Panc1 (cell line): ENCODE measurements around the gene NCK1. TPM values are rescaled to one million over a fixed set of nuclear protein-coding genes. Genes with fewer than 3 reads are reported as not detected.

Source experiments
- ATAC-seq: fragments of 200-7000 bp; cut with Tn5 transposase; 2 replicates; pipeline ENCODE4 v1.9.1; 2020; ENCODE audit warnings: mild to moderate bottlenecking, moderate library complexity
- BruUV-seq: library from RNA; stranded (reverse); fragments of 400-500 nt; replicated peaks from 2 replicates; lab custom pipeline; 2021; lab: Mats Ljungman, UMichigan
- CTCF ChIA-PET: fragments of 300-600 bp; sonication (Branson Sonifier 250); formaldehyde crosslinking; loops from one replicate; lab custom pipeline; 2022; ENCODE audit warnings: antibody characterized with exemption; lab: Charles Lee
- POLR2A ChIA-PET: fragments of 300-600 bp; sonication (Branson Sonifier 250); formaldehyde crosslinking; loops from one replicate; lab custom pipeline; 2022; ENCODE audit warnings: antibody characterized with exemption; lab: Charles Lee
- DNase-seq: peaks from one replicate; pipeline ENCODE4 v3.0.0-alpha.2; 2010; ENCODE audit warnings: low read depth, low spot score
- H3K27ac ChIP-seq: 2 replicates; pipeline ENCODE4 v1.5.1; 2011; ENCODE audit warnings: mild to moderate bottlenecking, low read length, inconsistent platforms
- H3K27me3 ChIP-seq: fragments of 200-500 bp; sonication (Bioruptor generic); 2 replicates; pipeline ENCODE4 v1.6.0; 2014; ENCODE audit warnings: low read length, inconsistent platforms; ENCODE audit not compliant: control insufficient read depth, insufficient read depth
- H3K36me3 ChIP-seq: fragments of 200-500 bp; sonication (Bioruptor generic); 2 replicates; pipeline ENCODE4 v1.5.1; 2014; ENCODE audit warnings: inconsistent platforms, mild to moderate bottlenecking, low read length, moderate library complexity; ENCODE audit not compliant: control insufficient read depth, insufficient read depth
- H3K4me1 ChIP-seq: 2 replicates; pipeline ENCODE4 v1.5.1; 2011; ENCODE audit warnings: inconsistent platforms, mild to moderate bottlenecking, low read length, moderate library complexity; ENCODE audit not compliant: control insufficient read depth, insufficient read depth
- H3K4me3 ChIP-seq, 2 experiments: 2 replicates each; pipeline ENCODE4 v1.5.1; 2011 to 2012; ENCODE audit warnings: low read depth in 2 of 2, low read length in 2 of 2, mild to moderate bottlenecking in 2 of 2, inconsistent platforms in 1 of 2, moderate library complexity in 1 of 2
- H3K9me3 ChIP-seq: fragments of 200-500 bp; sonication (Bioruptor generic); 2 replicates; pipeline ENCODE4 v1.5.1; 2014; ENCODE audit warnings: low read depth, mild to moderate bottlenecking, inconsistent platforms, low read length, moderate library complexity; ENCODE audit not compliant: control insufficient read depth, insufficient read depth
- CTCF ChIP-seq: fragments of 450-650 bp; IDR thresholded peaks from 2 replicates; pipeline ENCODE4 v1.5.1; 2017; ENCODE audit warnings: mild to moderate bottlenecking
- POLR2AphosphoS5 ChIP-seq: IDR thresholded peaks from 2 replicates; pipeline ENCODE4 v1.6.1; 2012; ENCODE audit warnings: mild to moderate bottlenecking, low read depth, low read length, moderate library complexity
- REST ChIP-seq, 2 experiments: IDR thresholded peaks; 2 replicates each; pipeline ENCODE4 v1.6.1; 2011 to 2012; ENCODE audit warnings: low read depth in 2 of 2, control low read depth in 1 of 2, low read length in 1 of 2, mild to moderate bottlenecking in 1 of 2, moderate library complexity in 1 of 2; ENCODE audit not compliant: insufficient read depth in 1 of 2
- SIN3A ChIP-seq: IDR thresholded peaks from 2 replicates; pipeline ENCODE4 v1.6.1; 2012; ENCODE audit warnings: low read depth, mild to moderate bottlenecking, low read length, moderate library complexity, borderline replicate concordance; ENCODE audit not compliant: insufficient read depth
- TCF7L2 ChIP-seq: IDR thresholded peaks from 2 replicates; pipeline ENCODE4 v1.6.1; 2011; ENCODE audit warnings: mild to moderate bottlenecking, low read depth, low read length, inconsistent platforms
- in situ Hi-C: cut with HindIII; loops from 2 replicates; pipeline ENCODE4 v1.10.0; 2016; ENCODE audit warnings: low sequenced_read_pairs, low pct_unique_long_range_greater_than_20kb
- intact Hi-C: fragments of 100-400 bp; cut with micrococcal nuclease; formaldehyde crosslinking; loops from one replicate; pipeline ENCODE4 v1.10.0; 2022; ENCODE audit not compliant: unreplicated experiment
- total RNA-seq: library from RNA; stranded (reverse); gene quantifications from one replicate; pipeline ENCODE4 v1.2.1, GENCODE V29; 2021; ENCODE audit not compliant: unreplicated experiment

NCK1 gene
- total RNA-seq, 1 experiment from 2014 or later: 43.5 TPM

- POLR2A ChIA-PET: no interaction called here
- CTCF ChIA-PET: no interaction called here
- no TSS peak for BruUV-seq
- Histone ChIP-seq H3K4me3 (no peak overlapping the region), H3K36me3 (peaks cover 3% of the 10 kb centered on the region; the same call in 1 of the 2 replicates), H3K27me3 (no peaks in the 10 kb centered on the region), H3K9me3 (0 out of 2 replicates have a peak, but pooled peaks cover 4% of the 10 kb centered on the region), H3K4me1 (no peaks in the 10 kb centered on the region), H3K27ac (no peak overlapping the region)
- no peak for DNase-seq
- intact Hi-C loops: no loop called here
- TF ChIP-seq POLR2AphosphoS5: no peak
- TF ChIP-seq TCF7L2: no peak
- TF ChIP-seq REST (IDR thresholded peaks at IDR 0.05; ENCODE audit: insufficient read depth in 1 of 2, low read depth in 2 of 2, low read length in 1 of 2): no peak
- TF ChIP-seq CTCF: no peak
- no peak for TF ChIP-seq SIN3A
- no peak for ATAC-seq
- in situ Hi-C loops: no loop called here
These were observed 63.6 kb downstream of the NCK1 start for GRCh38 chr3:136925425-136926190.

- no peaks in the 10 kb centered on the region for H3K4me1 ChIP-seq
- H3K27me3 ChIP-seq: no peaks in the 10 kb centered on the region
- DNase-seq (no peak), ATAC-seq (no peak)
- TF ChIP-seq REST (IDR thresholded peaks at IDR 0.05; ENCODE audit: insufficient read depth in 1 of 2, low read depth in 2 of 2, low read length in 1 of 2): no peak
- no peak for TF ChIP-seq SIN3A
- no peak for TF ChIP-seq TCF7L2
- no peak for TF ChIP-seq CTCF
- no peak for TF ChIP-seq POLR2AphosphoS5
- BruUV-seq: no TSS peak
- CTCF ChIA-PET: interaction anchor here (0.6 kb wide), 1 partner anchor 1537 kb away, joined by 4 read pairs; no protein-coding TSS in a partner anchor
- no peaks in the 10 kb centered on the region for H3K9me3 ChIP-seq
- no peak overlapping the region for H3K4me3 ChIP-seq
- in situ Hi-C loops: no loop called here
- no peak overlapping the region for H3K27ac ChIP-seq
- POLR2A ChIA-PET: no interaction called here
- intact Hi-C loops: no loop called here
- H3K36me3 ChIP-seq: peaks cover 3% of the 10 kb centered on the region; the same call in 1 of the 2 replicates
These were observed 66.2 kb downstream of the NCK1 start for GRCh38 chr3:136928240-136928639.
